ENCODE results near the gene SPRR4.

GRCh38 chr1:152970495-152970894, at the start of gene SPRR4:
- TF ChIP-seq CTCF (conservative IDR thresholded peaks at IDR 0.05): no peak
- no peak for TF ChIP-seq ZFX (IDR thresholded peaks at IDR 0.05)
